DOHH2 (cell line): ENCODE data around the gene RNU6-1.

Experiments used
- H3F3A ChIP-seq: fragments of 200-600 bp; sonication (generic), shearing (Covaris generic); 2 replicates; pipeline ENCODE4 v1.6.0; 2016; ENCODE audit warnings: antibody characterized with exemption, mild to moderate bottlenecking; ENCODE audit not compliant: control insufficient read depth, insufficient read depth
- H3K27ac ChIP-seq: fragments of 200-600 bp; sonication (generic); 2 replicates; pipeline ENCODE4 v1.5.1; 2014; ENCODE audit warnings: low read depth, mild to moderate bottlenecking, low read length, moderate library complexity
- H3K27me3 ChIP-seq: fragments of 200-600 bp; sonication (generic); 2 replicates; pipeline ENCODE4 v1.6.1; 2014; ENCODE audit warnings: mild to moderate bottlenecking, low read length, mixed read lengths; ENCODE audit not compliant: control insufficient read depth
- H3K36me3 ChIP-seq: fragments of 200-600 bp; sonication (generic); 2 replicates; pipeline ENCODE4 v1.6.1; 2014; ENCODE audit warnings: mild to moderate bottlenecking, low read length, moderate library complexity, mixed read lengths; ENCODE audit not compliant: control insufficient read depth
- H3K4me1 ChIP-seq: fragments of 200-600 bp; sonication (generic); 2 replicates; pipeline ENCODE4 v1.6.1; 2014; ENCODE audit warnings: mild to moderate bottlenecking, low read length, mixed read lengths; ENCODE audit not compliant: control insufficient read depth
- H3K4me2 ChIP-seq: fragments of 200-600 bp; sonication (generic); 2 replicates; pipeline ENCODE4 v1.6.0; 2014; ENCODE audit warnings: mild to moderate bottlenecking, low read length, moderate library complexity
- H3K4me3 ChIP-seq: fragments of 200-600 bp; sonication (generic); 2 replicates; pipeline ENCODE4 v1.5.1; 2014; ENCODE audit warnings: mild to moderate bottlenecking, low read length, mixed read lengths
- H3K79me2 ChIP-seq: fragments of 200-600 bp; sonication (generic); 2 replicates; pipeline ENCODE4 v1.6.1; 2014; ENCODE audit warnings: mild to moderate bottlenecking, low read length, mixed read lengths; ENCODE audit not compliant: control insufficient read depth
- H3K9me2 ChIP-seq: fragments of 200-600 bp; sonication (generic); replicated peaks from 2 replicates; pipeline ENCODE4 v1.6.1; 2014; ENCODE audit warnings: mild to moderate bottlenecking, low read length, mixed read lengths; ENCODE audit not compliant: control insufficient read depth
- H3K9me3 ChIP-seq: fragments of 200-600 bp; sonication (generic); 2 replicates; pipeline ENCODE4 v1.6.1; 2014; ENCODE audit warnings: antibody characterized with exemption, low read length, mixed read lengths; ENCODE audit not compliant: control insufficient read depth, insufficient read depth
- H4K20me1 ChIP-seq: fragments of 200-600 bp; sonication (generic); 2 replicates; pipeline ENCODE4 v1.6.0; 2014; ENCODE audit warnings: low read depth, mild to moderate bottlenecking, antibody characterized with exemption, low read length, moderate library complexity; ENCODE audit not compliant: control insufficient read depth, insufficient read depth
- EZH2phosphoT487 ChIP-seq: fragments of 200-600 bp; sonication (generic); IDR thresholded peaks from 2 replicates; pipeline ENCODE4 v1.6.1; 2017; ENCODE audit warnings: borderline replicate concordance, mild to moderate bottlenecking, antibody characterized with exemption, low read length, moderate library complexity, mixed read lengths
- TF ChIP-seq, protein P1 (sequence below): fragments of 200-600 bp; sonication (generic); IDR thresholded peaks from one replicate; pipeline ENCODE4 v1.5.1; 2014; ENCODE audit warnings: antibody characterized with exemption, mild to moderate bottlenecking, low read depth, low read length; ENCODE audit not compliant: poor library complexity, severe bottlenecking

Gene RNU6-1

DNA sequence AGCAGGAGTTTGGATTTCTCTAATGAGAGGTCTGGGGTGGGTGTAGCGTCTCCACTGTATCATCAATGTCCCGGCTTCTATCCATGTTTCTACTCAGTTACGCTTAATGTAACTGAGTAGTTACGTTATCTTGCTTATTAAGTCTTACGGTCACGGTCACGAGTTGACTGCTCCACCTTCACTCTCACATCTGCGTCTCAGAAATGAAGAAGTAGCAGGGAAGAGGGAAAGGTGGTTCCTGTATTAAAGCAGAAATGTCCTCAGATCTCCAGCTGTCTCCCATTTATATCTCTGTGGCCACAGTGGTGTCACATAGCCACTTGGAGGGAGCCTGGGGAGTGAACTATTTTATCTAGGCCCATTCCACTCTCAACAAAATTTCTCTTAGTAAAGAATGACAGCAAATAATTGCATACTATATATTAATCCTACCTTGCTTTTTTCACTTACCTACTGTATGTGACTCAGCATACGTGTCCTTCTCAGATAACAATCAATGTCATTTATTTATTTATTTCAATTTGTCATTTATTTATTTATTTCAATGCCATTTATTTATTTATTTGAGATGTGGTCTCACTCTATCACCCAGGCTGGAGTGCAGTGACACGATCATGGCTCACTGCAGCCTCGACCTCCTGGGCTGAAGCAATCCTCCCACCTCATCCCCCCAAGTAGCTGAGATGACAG is 39.7 kb upstream of the RNU6-1 start:
- no peak for TF ChIP-seq EZH2phosphoT487
- H3K79me2 ChIP-seq = no peaks in the 10 kb centered on the region
- H3F3A ChIP-seq = no peaks in the 10 kb centered on the region
- no peaks in the 10 kb centered on the region for H3K9me3 ChIP-seq
- no peaks in the 10 kb centered on the region for H3K9me2 ChIP-seq
- no peak overlapping the region for H3K27ac ChIP-seq
- H3K4me2 ChIP-seq = no peak overlapping the region
- peaks cover 5% of the 10 kb centered on the region for H3K27me3 ChIP-seq
- H3K36me3 ChIP-seq = no peaks in the 10 kb centered on the region
- H4K20me1 ChIP-seq = no peaks in the 10 kb centered on the region
- H3K4me3 ChIP-seq = no peak overlapping the region
- H3K4me1 ChIP-seq = peaks cover 17% of the 10 kb centered on the region

DNA sequence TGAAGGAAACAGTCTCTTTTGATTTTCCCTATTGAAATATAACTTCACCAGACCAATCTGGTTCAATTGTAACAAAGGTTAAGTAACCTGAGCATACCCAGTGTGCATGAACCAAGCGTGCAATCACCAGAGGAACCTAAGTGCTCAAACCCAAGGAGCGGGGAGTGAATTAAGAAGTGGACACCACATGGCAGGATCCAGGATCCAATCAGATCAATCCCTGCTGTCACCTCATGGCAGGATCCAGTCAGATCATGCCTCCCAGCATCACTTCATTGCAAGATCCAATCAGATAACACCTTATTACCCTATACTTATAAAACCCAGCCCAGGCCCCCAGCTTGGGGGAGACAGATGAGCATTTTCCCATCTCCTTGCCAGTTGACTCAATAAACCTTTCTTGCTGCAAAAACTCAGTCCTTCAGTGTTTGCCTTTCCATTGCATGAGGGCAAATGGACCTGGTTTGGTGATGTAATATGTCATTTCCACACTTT is 38.9 kb upstream of the RNU6-1 start:
- H3K4me3 ChIP-seq = no peak overlapping the region
- H4K20me1 ChIP-seq = no peaks in the 10 kb centered on the region
- no peaks in the 10 kb centered on the region; the same call in 1 of the 2 replicates for H3K27me3 ChIP-seq
- peaks cover 13% of the 10 kb centered on the region for H3K4me1 ChIP-seq
- H3K79me2 ChIP-seq = no peaks in the 10 kb centered on the region
- H3K9me2 ChIP-seq = no peaks in the 10 kb centered on the region
- H3K4me2 ChIP-seq = no peak overlapping the region
- H3K36me3 ChIP-seq = no peaks in the 10 kb centered on the region
- no peak overlapping the region for H3K27ac ChIP-seq
- H3F3A ChIP-seq = no peaks in the 10 kb centered on the region
- TF ChIP-seq EZH2phosphoT487 = no peak
- H3K9me3 ChIP-seq = no peaks in the 10 kb centered on the region

DNA sequence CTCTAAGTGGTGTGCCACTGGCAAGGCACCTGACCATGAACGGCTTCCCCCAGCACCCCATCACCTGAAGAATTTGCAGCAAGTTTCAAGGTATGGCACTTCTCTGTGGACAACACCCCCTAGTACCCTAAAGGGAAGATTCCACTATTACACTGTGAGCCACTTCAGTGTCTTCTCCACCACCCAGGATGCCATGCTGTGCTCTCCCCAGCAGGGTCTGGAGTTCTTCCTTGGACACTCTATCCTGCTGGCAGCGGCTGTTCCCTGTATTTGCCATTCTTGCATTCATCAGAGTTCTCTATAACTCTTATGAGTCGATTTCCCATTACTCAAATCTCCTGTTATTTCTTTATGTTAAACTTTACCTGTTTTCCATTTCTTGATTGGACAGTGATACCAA is 33.9 kb upstream of the RNU6-1 start:
- Histone ChIP-seq H3K4me3 (no peak overlapping the region), H3K27me3 (peaks cover 9% of the 10 kb centered on the region), H4K20me1 (no peaks in the 10 kb centered on the region), H3K27ac (no peak overlapping the region), H3K36me3 (no peaks in the 10 kb centered on the region), H3K4me1 (peaks cover 2% of the 10 kb centered on the region; the same call in 1 of the 2 replicates), H3K9me2 (no peaks in the 10 kb centered on the region), H3K9me3 (peaks cover 9% of the 10 kb centered on the region), H3K4me2 (no peak overlapping the region), H3F3A (no peaks in the 10 kb centered on the region), H3K79me2 (no peaks in the 10 kb centered on the region)
- no peak for TF ChIP-seq EZH2phosphoT487
- TF ChIP-seq, protein P1, sequence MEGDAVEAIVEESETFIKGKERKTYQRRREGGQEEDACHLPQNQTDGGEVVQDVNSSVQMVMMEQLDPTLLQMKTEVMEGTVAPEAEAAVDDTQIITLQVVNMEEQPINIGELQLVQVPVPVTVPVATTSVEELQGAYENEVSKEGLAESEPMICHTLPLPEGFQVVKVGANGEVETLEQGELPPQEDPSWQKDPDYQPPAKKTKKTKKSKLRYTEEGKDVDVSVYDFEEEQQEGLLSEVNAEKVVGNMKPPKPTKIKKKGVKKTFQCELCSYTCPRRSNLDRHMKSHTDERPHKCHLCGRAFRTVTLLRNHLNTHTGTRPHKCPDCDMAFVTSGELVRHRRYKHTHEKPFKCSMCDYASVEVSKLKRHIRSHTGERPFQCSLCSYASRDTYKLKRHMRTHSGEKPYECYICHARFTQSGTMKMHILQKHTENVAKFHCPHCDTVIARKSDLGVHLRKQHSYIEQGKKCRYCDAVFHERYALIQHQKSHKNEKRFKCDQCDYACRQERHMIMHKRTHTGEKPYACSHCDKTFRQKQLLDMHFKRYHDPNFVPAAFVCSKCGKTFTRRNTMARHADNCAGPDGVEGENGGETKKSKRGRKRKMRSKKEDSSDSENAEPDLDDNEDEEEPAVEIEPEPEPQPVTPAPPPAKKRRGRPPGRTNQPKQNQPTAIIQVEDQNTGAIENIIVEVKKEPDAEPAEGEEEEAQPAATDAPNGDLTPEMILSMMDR = no peak

DNA sequence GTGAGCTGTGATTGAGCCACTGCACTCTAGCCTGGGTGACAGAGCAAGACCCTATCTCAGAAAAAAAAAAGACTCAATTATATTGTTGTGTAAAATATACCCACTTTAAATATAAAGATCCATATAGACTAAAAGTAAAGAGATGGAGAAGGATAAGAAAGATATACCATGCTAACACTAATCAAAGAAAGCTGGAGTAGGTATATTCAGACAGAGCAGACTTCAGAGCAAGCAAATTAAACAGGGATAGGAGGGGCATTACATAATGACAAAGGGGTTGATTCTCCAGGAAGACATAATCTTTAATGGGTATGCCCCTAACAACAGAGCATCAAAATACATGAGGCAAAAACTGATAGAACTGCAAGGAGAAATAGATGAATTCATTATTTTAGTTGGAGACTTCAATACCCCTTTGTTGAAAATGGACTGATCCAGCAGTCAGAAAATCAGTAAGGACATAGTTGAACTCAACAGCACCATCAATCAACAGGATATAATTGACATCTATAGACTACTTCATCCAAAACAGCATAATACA is 31.1 kb upstream of the RNU6-1 start:
- Histone ChIP-seq H3K27me3 (peaks cover 10% of the 10 kb centered on the region), H3F3A (no peaks in the 10 kb centered on the region), H4K20me1 (no peaks in the 10 kb centered on the region), H3K4me1 (no peaks in the 10 kb centered on the region), H3K27ac (no peak overlapping the region), H3K9me3 (peaks cover 9% of the 10 kb centered on the region), H3K4me2 (no peak overlapping the region), H3K9me2 (no peaks in the 10 kb centered on the region), H3K36me3 (no peaks in the 10 kb centered on the region), H3K4me3 (no peak overlapping the region), H3K79me2 (no peaks in the 10 kb centered on the region)
- TF ChIP-seq, protein P1 = no peak
- TF ChIP-seq EZH2phosphoT487 = no peak
